ENCODE results near the gene CARHSP1.
"Not testable (repeated sequence)": the region's sequence is repeated elsewhere in the genome, so short reads cannot be mapped to it uniquely, and the experiment has no call there.

Gene CARHSP1

DNA sequence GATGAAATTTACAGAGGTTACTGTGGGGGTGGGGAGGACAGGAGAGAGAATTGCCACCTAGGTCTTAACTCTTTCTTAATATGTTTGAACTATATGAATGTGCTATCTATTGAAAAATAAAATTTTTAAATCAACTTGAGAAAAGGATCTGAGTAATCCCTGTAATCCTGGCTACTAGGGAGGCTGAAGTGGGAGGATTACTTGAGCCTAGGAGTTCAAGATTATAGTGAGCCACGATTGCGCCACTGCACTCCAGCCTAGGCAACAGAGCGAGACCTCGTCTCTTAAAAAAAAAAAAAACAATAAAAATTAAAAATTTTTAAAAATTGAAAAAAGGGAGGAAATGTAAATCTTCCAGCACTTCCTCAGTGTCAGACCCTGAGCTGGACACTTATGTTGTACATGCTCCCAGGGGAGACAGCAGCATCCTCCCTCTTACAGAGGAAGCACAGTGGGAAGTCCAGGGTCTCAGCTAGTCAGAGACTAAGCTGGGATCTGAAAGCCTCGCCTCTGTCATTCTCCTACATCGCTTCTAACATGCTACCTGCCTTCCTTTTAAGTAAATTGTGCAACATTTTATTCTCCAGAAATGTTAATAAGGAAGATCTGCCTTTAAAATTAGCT, 49.3 kb downstream of the CARHSP1 start:
- DNase-seq: no peak

DNA sequence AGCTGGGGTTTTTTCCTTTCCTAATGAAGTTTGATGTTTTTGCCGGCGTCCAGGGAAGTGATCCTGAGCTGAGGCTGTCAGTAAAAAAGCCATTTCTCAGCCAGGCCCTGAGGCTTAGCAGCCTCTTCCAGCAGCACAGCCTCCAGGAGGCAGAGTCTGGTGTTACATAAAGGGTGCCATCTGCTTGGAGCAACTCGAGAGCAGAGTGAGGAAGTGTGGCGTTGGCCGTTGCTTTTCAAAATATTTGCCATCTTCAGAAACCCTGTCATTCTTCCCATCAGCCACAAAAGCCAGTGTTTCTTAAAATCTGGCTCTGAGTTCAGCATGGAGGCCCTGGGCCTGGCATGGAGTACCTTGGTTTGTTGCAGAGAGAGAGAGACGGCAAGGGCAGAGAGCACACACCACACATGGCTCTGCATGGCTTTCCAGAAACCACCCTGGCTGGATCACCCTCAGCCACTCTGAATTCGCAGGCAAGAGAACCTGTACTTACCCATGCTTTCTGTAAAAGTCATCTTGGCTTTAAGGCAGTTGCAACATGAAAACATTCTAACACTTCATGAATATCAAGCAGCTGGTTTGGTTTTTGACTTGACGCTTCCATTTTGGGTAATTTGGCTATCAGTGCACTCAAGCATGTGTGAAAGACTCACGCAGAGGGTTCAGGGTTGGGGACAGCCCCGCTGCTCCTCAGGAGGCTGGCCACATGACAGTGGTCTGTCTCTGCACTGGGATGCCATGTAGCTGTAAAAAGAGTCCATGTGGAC, 50.1 kb downstream of the CARHSP1 start:
- no peak for DNase-seq

DNA sequence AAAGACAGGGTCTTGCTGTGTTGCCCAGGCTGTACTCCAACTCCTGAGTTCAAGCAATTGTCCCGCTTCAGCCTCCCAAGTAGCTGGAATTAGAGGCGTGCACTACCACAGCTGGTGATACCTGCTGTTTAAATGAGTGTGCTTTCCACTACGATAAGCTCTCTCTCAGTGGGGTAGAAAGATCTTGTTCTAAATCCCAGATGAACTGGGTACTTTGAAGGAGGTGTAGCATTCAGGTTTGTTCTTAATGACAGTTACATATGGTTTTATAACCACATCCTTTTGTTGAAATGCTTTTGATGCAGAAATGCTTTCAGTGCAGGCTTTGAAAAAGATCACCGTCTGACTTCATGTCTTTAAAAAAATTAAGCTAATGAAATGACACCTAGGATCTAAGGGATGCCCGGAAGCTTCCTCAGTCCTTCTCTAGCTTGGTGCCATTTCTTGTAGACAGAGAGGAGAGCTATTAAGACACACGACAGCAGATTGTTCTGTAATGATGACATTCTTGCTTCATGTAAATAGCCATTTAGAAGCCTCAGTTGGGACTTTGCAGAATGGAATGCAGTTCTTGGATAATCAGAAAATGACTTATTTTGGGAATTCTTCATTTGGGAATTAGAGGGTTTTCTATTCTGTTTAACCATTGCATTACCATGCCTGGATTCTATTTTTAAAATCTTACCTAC, 51.7 kb downstream of the CARHSP1 start:
- DNase-seq: no peak

DNA sequence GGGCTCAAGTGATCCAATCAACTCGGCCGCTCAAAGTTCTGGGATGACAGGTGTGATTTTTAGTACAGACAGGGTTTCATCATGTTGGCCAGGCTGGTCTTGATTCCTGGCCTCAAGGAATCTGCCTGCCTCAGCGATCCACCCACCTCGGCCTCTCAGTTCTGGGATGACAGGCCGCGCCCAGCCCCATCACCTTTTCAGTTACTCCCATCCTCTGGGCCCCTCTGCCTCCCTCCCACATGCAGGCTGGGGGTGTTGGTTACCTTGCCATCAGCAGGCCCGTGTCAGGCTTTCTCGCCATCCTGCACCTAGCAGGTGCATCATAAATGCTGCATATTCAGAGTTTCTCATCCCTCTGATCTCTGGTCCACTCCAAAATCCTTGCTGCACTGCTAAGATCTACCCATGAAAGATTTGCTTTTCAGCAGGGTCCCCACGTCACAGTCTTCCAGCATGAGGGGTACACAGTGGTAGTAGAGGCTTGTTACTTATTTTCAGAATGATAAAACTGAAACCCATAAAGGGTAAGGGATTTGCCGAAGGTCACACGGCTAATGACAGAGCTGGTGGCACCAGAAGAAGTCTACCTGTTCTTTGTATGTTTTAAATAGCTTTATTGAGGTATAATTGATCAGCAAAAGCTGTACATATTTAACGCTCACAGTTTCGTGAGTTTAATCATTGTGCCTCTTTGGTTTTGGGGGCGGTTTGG, 54.6 kb downstream of the CARHSP1 start:
- no peak for DNase-seq

DNA sequence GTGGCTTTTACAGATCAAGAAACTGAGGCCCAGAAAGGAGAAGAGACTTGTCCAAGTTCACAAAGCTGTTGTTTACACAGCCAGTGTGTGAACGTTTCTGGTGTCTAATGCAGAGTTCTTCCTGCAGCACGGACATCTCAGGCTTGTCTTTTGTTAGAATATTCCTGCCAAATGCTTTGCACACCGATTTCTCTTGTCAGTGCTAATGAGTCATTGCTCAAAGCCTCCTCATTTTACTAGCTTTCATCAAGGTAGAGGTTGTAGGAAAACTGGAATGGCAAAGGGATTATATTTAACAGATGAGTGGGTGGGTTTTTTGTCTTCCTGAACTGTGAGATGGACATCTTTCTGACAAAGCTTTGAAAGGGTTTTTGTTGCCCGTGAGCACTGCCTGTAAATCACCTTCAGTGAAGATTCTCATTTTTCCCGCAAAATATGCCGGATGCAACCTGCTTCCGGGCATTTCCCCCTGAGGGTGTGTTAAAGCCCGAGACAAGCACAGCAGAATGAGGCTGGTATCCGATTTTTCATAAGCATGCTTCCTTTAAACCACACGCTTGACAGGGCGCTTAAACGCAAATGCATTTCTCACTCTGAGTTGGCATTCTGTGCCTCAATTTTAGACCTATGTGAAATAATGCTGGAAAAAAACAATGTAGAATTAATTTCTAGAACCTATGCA, 56.5 kb downstream of the CARHSP1 start:
- DNase-seq: no peak

DNA sequence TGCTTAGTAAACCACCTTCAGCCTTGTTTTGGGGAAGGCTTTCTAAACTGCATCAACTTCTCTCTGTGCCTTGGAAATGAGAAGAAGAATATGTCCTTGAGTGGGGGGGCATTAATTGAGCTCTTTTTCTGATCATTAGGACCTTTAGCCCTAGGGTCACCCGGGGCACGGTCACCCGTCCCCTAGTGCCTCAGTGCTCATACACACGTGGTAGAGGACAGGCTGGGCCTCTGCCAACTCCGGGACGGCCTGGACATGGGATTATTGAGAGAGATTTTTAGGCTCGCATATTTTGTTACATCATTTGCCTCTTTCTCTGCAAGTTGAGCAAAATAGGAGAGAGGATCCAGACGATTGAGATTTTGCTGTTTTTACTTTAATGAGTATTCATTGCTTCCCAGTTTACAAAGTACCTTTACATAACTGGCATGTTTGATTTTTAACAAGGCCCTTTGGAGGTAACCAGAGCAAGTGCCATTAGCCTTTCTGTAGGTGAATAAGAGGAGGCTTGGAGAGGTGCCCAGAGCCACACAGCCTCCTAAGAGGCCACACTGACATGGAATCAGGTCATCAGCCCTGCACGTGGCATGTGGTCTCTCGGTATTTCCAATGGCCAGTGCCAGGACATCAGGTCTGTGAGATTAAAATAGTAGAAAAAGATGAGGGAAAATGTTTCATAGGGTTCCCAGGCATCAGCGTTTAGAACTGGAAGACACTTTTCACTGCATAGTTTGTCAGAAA, 60.0 kb downstream of the CARHSP1 start:
- no peak for DNase-seq

DNA sequence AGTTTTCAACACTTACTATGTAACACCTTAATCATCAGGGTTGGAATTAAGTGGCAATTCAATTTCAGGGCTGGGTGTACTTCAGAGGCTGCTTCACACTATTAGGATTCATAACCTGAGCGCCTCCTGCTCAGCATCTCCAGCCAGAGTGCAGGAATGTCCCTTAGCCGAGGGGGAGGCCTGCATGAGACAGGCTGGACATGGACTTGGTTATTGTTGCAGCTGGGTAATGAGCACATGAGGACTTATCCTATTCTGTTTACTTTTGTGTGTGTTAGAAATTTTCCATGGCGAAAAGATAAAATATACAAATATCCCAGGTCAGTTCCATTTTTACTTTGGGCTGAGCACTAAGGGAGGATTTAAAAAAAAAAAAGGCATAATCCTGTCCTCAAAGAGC, 60.8 kb downstream of the CARHSP1 start:
- no peak for DNase-seq

DNA sequence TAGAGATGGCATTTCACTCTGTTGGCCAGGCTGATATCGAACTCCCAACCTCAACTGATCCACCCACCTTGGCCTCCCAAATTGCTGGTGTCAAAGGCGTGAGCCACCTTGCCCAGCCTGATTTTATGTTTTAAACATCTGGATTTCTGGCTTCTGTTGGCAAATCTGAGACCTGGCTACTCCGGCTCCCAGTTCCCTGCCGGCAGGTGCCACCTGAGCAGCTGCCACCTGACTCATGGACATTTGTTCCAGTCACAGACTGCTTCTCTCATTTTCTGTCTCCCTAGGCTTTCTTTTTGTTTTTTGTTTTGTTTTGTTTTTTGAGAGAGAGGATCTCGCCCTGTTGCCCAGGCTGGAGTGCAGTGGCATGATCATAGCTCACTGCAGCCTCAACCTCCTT, 61.6 kb downstream of the CARHSP1 start:
- DNase-seq: no peak

DNA sequence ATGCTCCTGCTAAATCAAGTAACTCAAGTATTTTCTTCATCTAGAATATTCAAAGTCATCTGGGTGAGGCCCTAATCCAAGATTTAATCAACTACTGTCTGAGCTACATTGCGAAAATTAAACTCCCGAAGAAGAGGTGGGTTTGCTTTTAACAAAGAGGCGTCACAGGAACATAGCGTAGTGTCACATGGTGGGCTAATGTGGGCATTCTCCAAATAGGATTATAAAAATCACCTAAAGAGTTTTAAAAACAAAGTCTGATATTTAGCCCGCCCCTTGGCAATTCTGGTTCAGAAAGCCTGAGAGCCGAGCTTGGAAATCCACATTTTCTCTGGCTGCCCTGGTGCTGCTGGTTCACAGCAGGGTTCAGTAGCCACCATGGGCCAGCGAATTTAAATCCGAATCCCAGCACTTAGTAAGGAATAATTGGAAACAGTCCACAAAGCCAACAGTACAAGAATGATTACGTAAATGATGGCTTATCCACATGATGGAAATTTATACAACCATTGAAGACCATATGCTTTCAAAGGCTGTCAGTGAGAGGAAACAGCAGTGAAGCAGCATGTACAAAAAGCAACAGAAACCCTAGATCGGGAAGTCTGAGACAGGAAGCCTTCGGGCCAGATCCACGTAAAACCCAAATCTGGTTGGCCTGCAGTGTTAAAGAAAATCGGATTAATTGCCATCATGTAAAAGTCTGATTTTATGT, 62.4 kb downstream of the CARHSP1 start:
- no peak for DNase-seq

DNA sequence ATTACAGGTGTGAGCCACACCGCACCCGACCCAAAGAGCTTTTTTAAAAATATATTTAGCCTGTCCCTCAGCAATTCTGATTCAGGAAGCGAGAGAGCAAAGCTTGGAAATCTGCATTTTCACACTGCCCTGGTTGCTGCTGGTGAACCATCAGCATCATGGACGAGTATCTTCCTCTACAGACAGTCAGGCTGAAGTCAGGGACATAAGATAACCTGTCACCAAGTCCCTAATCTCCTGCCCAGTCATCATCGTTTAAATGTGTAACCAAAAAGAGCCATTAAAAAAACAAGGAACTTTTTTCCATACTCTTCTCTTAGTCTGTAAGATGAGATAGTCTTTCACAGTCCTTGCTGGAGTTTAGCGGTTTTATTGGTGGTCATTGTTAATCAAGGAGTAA, 64.5 kb downstream of the CARHSP1 start:
- no peak for DNase-seq

DNA sequence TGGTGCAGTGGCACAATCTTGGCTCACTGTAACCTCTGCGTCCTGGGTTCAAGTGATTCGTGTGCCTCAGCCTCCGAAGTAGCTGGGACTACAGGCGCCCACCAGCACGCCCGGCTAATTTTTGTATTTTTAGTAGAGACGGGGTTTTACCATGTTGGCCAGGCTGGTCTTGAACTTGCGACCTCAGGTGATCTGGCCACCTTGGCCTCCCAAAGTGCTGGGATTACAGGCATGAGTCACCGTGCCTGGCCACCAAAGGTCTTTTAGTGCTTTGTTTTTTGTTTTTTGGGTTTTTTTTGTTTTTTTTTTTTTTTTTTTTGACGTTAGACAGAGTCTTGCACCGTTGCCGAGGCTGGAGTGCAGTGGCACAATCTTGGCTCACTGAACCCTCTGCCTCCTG, 65.1 kb downstream of the CARHSP1 start:
- not testable (repeated sequence) for DNase-seq
